ENCODE data around the gene SYCP2. TPM values are rescaled to one million over a fixed set of nuclear protein-coding genes. Genes with fewer than 3 reads are reported as not detected.
A peak's percentile ranks its signal among the peaks of the same experiment; 100 is the strongest.
"Not testable (repeated sequence)": the region's sequence is repeated elsewhere in the genome, so short reads cannot be mapped to it uniquely, and the experiment has no call there.

The SYCP2 gene
- total RNA-seq, 2 donors from 2014 or later, result 5.3 to 6.0 TPM

DNA sequence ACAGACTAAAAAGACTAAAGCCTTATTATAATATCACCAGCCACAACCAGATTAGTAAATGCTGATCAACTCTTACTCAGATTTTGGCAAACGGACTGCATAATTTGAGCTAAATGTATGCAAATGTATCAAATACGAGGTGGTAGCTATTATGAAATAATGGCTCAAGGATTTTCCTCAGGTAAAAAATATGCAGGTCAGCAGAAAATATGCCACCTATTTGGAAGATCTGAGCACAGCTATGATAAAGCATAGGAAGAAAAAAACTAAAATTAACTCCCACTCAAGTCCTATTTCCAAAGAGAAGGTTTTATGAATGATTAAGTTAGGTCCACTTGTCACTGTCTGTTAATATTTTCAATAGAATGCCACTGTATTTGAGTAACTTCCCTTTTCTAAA, 22.4 kb downstream of the SYCP2 start:
- Mint-ChIP-seq H3K36me3 (ENCODE audit: low read depth) (peaks cover 2% of the 10 kb centered on the region), H3K27me3 (no peaks in the 10 kb centered on the region), H3K4me3 (no peak overlapping the region), H3K4me1 (no peaks in the 10 kb centered on the region), H3K27ac (no peak overlapping the region)
- DNase-seq (no peak), ATAC-seq (no peak)
- no peaks in the 10 kb centered on the region for H3K9me3 ChIP-seq (ENCODE audit: control insufficient read depth, low read length, poor library complexity, severe bottlenecking)

GRCh38 chr20:59908855-59909254, 24.6 kb downstream of the SYCP2 start:
- H3K4me3 Mint-ChIP-seq, result no peak overlapping the region
- H3K27ac Mint-ChIP-seq, result no peak overlapping the region
- H3K4me1 Mint-ChIP-seq, result no peaks in the 10 kb centered on the region
- H3K9me3 ChIP-seq (ENCODE audit: control insufficient read depth, low read length, poor library complexity, severe bottlenecking), result no peaks in the 10 kb centered on the region
- no peaks in the 10 kb centered on the region for H3K27me3 Mint-ChIP-seq
- H3K36me3 Mint-ChIP-seq (ENCODE audit: low read depth), result peaks cover 2% of the 10 kb centered on the region
- DNase-seq (no peak), ATAC-seq (no peak)

DNA sequence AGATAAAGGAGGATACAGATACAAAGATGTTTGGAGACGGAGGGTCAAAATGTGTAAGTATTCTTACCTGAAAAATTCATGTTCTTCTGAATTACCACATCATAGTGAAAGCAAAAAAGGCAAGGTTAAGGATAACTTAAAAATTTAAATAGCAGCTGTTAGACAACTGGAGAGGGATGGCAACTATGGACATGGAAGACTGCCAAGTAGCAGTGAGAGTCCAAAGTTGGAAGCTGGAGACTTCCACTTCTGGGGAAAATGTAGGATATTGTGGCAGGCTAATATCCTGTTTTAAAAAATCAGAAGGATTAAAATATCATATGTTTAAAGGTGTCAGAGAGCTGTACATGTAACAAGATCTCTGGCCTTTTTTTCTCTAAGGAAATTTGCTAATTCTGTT, 29.8 kb downstream of the SYCP2 start:
- H3K27ac Mint-ChIP-seq, result peak overlapping the region; percentile 47
- peaks cover 8% of the 10 kb centered on the region for H3K36me3 Mint-ChIP-seq (ENCODE audit: low read depth)
- H3K4me3 Mint-ChIP-seq, result no peak overlapping the region
- H3K4me1 Mint-ChIP-seq, result peaks cover 2% of the 10 kb centered on the region
- H3K27me3 Mint-ChIP-seq, result peaks cover 5% of the 10 kb centered on the region
- DNase-seq (no peak), ATAC-seq (no peak)
- no peaks in the 10 kb centered on the region for H3K9me3 ChIP-seq (ENCODE audit: control insufficient read depth, low read length, poor library complexity, severe bottlenecking)

DNA sequence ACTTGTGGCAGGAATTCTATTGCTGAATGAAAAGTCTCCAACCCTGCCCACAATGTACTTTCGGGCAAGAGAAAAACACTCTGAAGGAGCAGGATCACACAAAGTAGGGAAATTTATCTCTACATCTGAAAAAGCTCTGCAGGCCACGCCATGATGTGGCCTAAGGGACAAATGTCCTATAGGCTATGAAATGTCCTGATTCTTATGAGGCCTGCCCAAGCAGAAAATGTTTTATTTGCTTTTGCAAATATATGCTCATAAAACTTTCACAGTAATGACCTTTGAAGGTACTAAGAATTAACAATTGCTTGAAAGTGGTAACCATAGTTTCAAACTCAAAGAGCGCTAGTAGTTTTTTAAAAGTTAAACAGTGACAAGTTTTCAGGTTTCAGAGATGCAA, 31.0 kb downstream of the SYCP2 start:
- Mint-ChIP-seq H3K4me3 (no peak overlapping the region), H3K36me3 (ENCODE audit: low read depth) (peaks cover 8% of the 10 kb centered on the region), H3K27me3 (peaks cover 5% of the 10 kb centered on the region), H3K4me1 (peaks cover 2% of the 10 kb centered on the region), H3K27ac (no peak overlapping the region)
- DNase-seq (no peak), ATAC-seq (no peak)
- H3K9me3 ChIP-seq (ENCODE audit: control insufficient read depth, low read length, poor library complexity, severe bottlenecking), result no peaks in the 10 kb centered on the region

DNA sequence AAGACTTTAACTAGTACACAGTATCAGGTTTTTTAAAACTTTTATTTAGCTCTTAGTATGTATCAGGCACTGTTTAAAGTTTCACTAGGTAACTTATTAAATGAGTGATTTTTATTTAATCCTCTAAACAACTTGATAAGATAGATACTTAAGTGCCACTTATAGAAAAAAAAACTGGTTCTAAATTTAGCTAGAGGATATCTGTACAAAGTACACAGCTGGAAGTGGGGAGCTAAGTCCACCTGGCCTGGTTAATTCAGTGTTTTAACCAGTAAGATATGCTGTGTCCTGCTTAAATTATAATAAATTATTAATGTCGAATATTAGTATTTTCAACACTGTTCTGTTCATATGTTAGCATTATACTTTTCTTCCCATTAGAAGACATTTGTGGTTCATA, 37.5 kb downstream of the SYCP2 start:
- DNase-seq (no peak), ATAC-seq (no peak)
- Mint-ChIP-seq H3K27me3 (no peaks in the 10 kb centered on the region), H3K4me3 (no peak overlapping the region), H3K4me1 (peaks cover 3% of the 10 kb centered on the region), H3K36me3 (ENCODE audit: low read depth) (peaks cover 9% of the 10 kb centered on the region), H3K27ac (no peak overlapping the region)
- no peaks in the 10 kb centered on the region for H3K9me3 ChIP-seq (ENCODE audit: control insufficient read depth, low read length, poor library complexity, severe bottlenecking)

- H3K4me1 Mint-ChIP-seq, result peaks cover 3% of the 10 kb centered on the region
- ATAC-seq (no peak), DNase-seq (no peak)
- H3K4me3 Mint-ChIP-seq, result no peak overlapping the region
- no peak overlapping the region for H3K27ac Mint-ChIP-seq
- no peaks in the 10 kb centered on the region for H3K9me3 ChIP-seq (ENCODE audit: control insufficient read depth, low read length, poor library complexity, severe bottlenecking)
- H3K36me3 Mint-ChIP-seq (ENCODE audit: low read depth), result peaks cover 9% of the 10 kb centered on the region
- H3K27me3 Mint-ChIP-seq, result no peaks in the 10 kb centered on the region
Observed at GRCh38 chr20:59891581-59891980, 41.9 kb downstream of the SYCP2 start.

DNA sequence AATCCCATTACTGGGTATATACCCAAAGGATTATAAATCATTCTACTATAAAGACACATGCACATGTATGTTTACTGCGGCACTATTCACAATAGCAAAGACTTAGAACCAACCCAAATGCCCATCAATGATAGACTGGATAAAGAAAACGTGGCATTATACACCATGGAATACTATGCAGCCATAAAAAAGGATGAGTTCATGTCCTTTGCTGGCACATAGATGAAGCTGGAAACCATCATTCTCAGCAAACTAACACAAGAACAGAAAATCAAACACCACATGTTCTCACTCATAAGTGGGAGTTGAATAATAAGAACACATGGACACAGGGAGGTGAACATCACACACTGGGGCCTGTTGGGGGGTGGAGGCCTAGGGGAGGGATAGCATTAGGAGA, 43.4 kb downstream of the SYCP2 start:
- not testable (repeated sequence) for ATAC-seq; H3K27ac Mint-ChIP-seq; H3K36me3 Mint-ChIP-seq (ENCODE audit: low read depth); H3K4me1 Mint-ChIP-seq; H3K27me3 Mint-ChIP-seq; DNase-seq; H3K4me3 Mint-ChIP-seq; H3K9me3 ChIP-seq (ENCODE audit: control insufficient read depth, low read length, poor library complexity, severe bottlenecking)

DNA sequence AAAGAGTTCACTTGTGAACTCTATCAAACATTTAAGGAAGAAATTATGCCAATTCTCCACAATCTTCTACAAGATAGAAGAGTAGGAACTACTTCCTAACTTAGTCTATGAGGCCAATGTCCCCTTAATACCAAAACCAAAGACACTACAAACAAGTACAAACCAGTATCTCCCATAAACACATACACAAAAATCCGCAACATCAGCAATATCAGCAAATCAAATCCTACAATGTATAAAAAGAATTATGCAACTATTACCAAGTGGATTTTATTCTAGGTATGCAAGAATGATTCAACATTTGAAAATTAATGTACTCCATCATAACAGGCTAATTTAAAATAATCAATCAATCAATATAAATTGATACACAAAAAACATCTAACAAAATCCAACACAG, 45.4 kb downstream of the SYCP2 start:
- H3K9me3 ChIP-seq (ENCODE audit: control insufficient read depth, low read length, poor library complexity, severe bottlenecking), result no peaks in the 10 kb centered on the region
- no peaks in the 10 kb centered on the region for H3K27me3 Mint-ChIP-seq
- ATAC-seq (no peak), DNase-seq (no peak)
- no peaks in the 10 kb centered on the region for H3K4me1 Mint-ChIP-seq
- H3K4me3 Mint-ChIP-seq, result no peak overlapping the region
- H3K36me3 Mint-ChIP-seq (ENCODE audit: low read depth), result peaks cover 4% of the 10 kb centered on the region
- no peak overlapping the region for H3K27ac Mint-ChIP-seq

GRCh38 chr20:59884494-59884893, 48.9 kb downstream of the SYCP2 start:
- no peaks in the 10 kb centered on the region for H3K27me3 Mint-ChIP-seq
- ATAC-seq (no peak), DNase-seq (no peak)
- no peak overlapping the region for H3K4me3 Mint-ChIP-seq
- peaks cover 2% of the 10 kb centered on the region for H3K4me1 Mint-ChIP-seq
- no peak overlapping the region for H3K27ac Mint-ChIP-seq
- H3K36me3 Mint-ChIP-seq (ENCODE audit: low read depth), result peaks cover 4% of the 10 kb centered on the region
- no peaks in the 10 kb centered on the region for H3K9me3 ChIP-seq (ENCODE audit: control insufficient read depth, low read length, poor library complexity, severe bottlenecking)

- Mint-ChIP-seq H3K27ac (no peak overlapping the region), H3K36me3 (ENCODE audit: low read depth) (peaks cover 5% of the 10 kb centered on the region), H3K4me1 (peaks cover 2% of the 10 kb centered on the region), H3K27me3 (no peaks in the 10 kb centered on the region), H3K4me3 (no peak overlapping the region)
- H3K9me3 ChIP-seq (ENCODE audit: control insufficient read depth, low read length, poor library complexity, severe bottlenecking), result no peaks in the 10 kb centered on the region
- ATAC-seq (no peak), DNase-seq (no peak)
Observed at GRCh38 chr20:59880198-59880597, 53.2 kb downstream of the SYCP2 start.

GRCh38 chr20:59873409-59873808, 60.0 kb downstream of the SYCP2 start:
- Mint-ChIP-seq H3K4me3 (no peak overlapping the region), H3K27me3 (no peaks in the 10 kb centered on the region), H3K4me1 (no peaks in the 10 kb centered on the region), H3K27ac (no peak overlapping the region), H3K36me3 (ENCODE audit: low read depth) (peaks cover 6% of the 10 kb centered on the region)
- DNase-seq (no peak), ATAC-seq (no peak)
- no peaks in the 10 kb centered on the region for H3K9me3 ChIP-seq (ENCODE audit: control insufficient read depth, low read length, poor library complexity, severe bottlenecking)

- peaks cover 6% of the 10 kb centered on the region for H3K36me3 Mint-ChIP-seq (ENCODE audit: low read depth)
- H3K27me3 Mint-ChIP-seq, result no peaks in the 10 kb centered on the region
- H3K4me1 Mint-ChIP-seq, result no peaks in the 10 kb centered on the region
- H3K27ac Mint-ChIP-seq, result no peak overlapping the region
- no peak overlapping the region for H3K4me3 Mint-ChIP-seq
- DNase-seq (no peak), ATAC-seq (no peak)
- H3K9me3 ChIP-seq (ENCODE audit: control insufficient read depth, low read length, poor library complexity, severe bottlenecking), result no peaks in the 10 kb centered on the region
Observed at GRCh38 chr20:59871096-59871495, 62.3 kb downstream of the SYCP2 start.

GRCh38 chr20:59866338-59866737, 67.1 kb downstream of the SYCP2 start:
- no peak for ATAC-seq
- Mint-ChIP-seq H3K27me3 (no peaks in the 10 kb centered on the region), H3K27ac (no peak overlapping the region), H3K4me3 (no peak overlapping the region), H3K36me3 (ENCODE audit: low read depth) (peaks cover 7% of the 10 kb centered on the region), H3K4me1 (no peaks in the 10 kb centered on the region)
- no peaks in the 10 kb centered on the region for H3K9me3 ChIP-seq (ENCODE audit: control insufficient read depth, low read length, poor library complexity, severe bottlenecking)
- DNase-seq, result no peak

DNA sequence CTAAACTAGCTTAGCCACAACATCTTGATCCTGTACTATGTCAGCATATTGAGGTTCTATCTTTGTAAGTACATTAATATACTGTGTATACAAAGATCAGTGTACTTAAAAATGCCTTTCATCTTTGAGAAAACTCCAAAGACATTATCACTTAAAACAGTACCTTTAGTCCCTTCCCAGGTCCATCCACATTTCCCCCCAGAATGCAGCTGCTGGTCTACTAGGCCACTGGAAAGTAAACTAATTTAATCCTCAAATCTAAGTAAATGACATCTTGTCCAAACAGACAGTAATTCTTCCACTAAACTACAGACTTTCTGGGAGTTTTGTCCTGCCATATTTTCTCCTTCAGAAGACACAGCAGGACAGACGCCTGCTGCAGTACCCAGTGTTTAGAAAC, 68.7 kb downstream of the SYCP2 start:
- Mint-ChIP-seq H3K27ac (no peak overlapping the region), H3K36me3 (ENCODE audit: low read depth) (peaks cover 7% of the 10 kb centered on the region), H3K4me1 (no peaks in the 10 kb centered on the region), H3K27me3 (no peaks in the 10 kb centered on the region), H3K4me3 (no peak overlapping the region)
- ATAC-seq, result no peak
- no peaks in the 10 kb centered on the region for H3K9me3 ChIP-seq (ENCODE audit: control insufficient read depth, low read length, poor library complexity, severe bottlenecking)
- DNase-seq, result no peak

DNA sequence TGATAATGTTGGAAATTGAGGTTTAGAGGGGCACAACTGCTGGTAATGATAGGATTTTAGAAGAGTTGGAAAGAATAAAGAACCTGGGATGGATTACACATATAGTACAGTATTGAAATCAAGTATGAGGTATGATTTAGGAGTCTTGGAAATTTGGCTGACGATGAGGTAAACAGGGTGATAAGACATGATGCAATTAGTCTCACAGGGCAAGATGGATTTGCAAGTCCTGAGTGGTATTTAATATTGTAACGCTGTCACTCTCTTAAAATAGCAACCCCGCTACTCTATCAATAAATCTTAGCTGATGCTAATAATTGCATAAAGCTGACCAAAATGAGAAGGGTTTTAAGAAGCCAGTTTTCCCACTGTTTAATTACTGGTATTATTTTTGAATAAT, 70.4 kb downstream of the SYCP2 start:
- DNase-seq, result no peak
- Mint-ChIP-seq H3K27ac (no peak overlapping the region), H3K4me1 (no peaks in the 10 kb centered on the region), H3K36me3 (ENCODE audit: low read depth) (peaks cover 4% of the 10 kb centered on the region), H3K4me3 (no peak overlapping the region), H3K27me3 (no peaks in the 10 kb centered on the region)
- no peak for ATAC-seq
- H3K9me3 ChIP-seq (ENCODE audit: control insufficient read depth, low read length, poor library complexity, severe bottlenecking), result no peaks in the 10 kb centered on the region

All from T-helper 17 cell (primary cell).